Stimulated activated CD4-positive, alpha-beta T cell treated with anti-CD3 and anti-CD28 coated beads, Interleukin-12 subunit alpha, Interleukin-12 subunit beta, amount 100 ng/mL, for 24 hours (primary cell): ENCODE measurements around the gene HTR2B.
"Not testable (repeated sequence)": the region's sequence is repeated elsewhere in the genome, so short reads cannot be mapped to it uniquely, and the experiment has no call there.

Experiments
- DNase-seq, 2 experiments: peaks; one replicate each; pipeline ENCODE4 v3.0.0-alpha.2; 2020; ENCODE audit warnings: low read depth in 2 of 2

HTR2B gene

DNA sequence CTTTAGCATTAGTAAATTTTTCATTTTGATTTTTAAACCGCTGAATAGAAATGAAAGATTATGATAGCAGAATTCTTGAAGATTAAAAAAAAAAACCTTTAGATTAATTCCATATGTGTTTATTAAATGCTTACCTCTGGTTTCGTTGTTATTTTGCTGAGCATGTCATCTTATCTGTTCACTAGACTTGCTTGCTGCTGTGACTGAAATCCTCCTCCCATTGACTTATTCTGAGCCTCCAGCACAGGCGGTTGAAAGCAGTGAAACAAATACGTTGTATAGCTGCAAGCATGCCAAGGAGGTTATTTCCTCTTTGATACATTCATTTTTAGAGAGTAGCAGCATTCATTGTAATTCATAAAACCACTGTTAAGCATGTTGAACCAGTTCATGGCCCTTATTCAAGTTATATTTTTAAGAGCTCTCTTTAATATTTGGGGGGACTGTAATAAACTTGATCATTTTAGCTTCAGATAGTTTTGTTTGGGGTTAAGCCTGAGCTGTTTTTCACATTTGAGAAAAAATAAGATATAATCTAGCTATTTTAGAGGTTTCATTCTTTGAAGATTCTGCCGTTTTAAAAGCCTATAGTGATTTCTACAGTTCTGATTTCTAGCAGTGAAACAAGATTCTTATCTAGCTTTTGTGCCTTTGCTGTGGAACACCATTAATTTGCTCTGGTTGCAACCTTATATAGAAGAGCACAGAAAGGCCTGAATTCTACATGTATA is at the start of gene HTR2B:
Gene HTR2B, minus strand, starts transcription at position 205 of the 731 bp plus-strand sequence. CDS start 1,278 bp downstream, outside the sequence.
- no peak for DNase-seq

DNA sequence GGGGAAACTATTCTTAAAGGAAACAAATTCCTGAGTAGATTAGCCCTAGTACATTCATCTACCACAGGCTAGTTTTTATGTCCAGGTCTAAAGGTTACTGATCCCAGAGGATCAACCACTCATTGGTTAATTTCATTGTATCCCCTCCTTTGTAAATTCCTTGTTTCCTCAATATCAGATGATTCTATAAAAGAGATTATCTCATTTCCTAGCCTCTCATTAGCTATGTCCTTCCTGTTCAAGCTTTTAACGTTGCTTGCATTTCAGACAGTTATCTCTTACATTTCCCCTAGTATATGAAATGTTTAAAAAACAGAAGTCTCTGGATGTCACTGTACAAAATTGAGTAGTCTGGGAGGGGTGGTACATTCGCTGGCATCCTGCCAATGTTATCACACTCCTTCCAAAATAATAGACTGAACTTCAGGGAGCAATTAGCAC is 49.4 kb upstream of the HTR2B start:
- DNase-seq = no peak

DNA sequence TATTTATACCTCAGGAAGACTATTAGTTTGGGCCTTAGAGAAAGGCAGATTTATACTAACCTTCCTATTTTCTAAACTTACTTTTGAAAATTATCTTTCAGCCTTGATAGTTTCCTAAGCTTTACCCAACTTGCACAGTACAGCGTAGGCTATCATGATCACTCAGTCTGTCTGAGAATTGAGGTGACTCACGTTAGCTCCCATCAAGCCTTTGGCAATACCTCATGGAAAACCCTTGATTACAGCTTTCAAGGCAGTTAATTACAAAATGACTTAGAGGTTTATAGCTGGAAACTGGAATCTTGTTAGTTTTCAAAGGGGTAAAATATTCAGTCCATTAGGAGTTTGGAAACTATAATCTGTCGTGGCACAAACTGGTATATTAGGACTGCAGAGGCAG is 47.2 kb upstream of the HTR2B start:
- no peak for DNase-seq

DNA sequence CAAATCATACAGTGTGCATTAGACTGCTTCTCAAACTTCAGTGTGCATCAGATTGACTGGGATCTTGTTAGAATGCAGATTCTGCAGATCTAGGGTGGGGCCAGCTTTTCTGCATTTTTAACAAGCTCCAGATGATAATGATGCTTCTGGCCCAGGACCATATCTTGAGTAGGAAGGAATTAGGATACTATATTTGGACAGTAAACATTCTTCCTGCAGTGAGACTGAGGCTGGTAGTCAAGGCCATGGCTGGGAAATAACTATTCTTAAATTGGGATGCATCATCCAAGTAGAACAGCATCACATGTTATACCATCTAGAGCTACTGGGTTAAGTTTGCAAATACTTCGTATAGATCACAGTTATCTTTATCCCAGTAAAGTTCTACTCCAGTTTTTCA is 45.2 kb upstream of the HTR2B start:
- DNase-seq = no peak

DNA sequence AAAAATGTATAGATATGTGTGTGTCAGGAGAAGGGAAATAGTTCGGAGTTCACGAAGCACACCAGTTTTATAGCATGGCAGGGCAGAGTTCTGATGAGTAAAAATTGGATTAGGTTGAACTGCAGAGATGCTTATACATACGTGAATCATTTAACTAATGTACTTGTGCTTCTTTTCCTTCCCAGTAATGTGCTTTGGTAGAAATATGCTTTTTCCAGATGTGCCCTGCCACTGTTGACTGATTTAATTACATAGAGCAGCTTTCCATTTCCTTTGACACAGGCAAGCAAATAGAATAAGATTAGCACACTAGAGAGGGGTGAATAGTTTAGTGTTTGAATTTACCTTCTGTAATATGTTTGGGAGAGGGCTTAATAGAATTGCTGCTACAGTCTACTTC is 44.6 kb upstream of the HTR2B start:
- no peak for DNase-seq

DNA sequence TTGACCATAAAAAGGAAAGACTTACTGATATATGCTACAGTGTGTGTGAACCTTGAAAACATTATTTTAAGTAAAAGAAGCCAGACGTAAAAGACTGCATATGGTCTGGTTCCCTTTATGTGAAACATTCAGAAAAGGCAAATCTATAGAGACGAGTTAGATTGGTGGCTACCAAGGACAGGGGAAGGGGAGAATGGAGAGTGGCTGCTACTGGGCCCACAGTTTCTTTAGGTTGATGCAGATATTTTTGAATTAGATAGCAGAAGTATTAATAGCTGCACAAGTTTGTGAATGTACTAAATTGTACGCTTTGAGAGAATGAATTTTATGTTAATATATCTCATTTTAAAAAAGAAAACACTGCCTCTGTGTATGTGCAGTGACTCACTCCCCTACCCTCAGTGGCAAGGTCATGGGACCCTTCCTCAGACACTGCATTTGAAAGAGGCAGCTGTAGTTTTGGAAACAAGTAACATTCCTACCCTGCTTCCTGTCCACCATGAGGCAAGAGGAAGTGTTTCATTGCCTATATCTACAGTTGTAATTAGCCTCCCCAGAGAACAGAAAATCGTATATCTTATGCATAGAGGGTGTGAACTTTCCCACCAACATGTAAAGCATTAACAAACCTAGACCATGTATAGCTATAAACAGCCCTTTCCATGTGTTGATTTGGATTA is 43.8 kb upstream of the HTR2B start:
- no peak for DNase-seq

DNA sequence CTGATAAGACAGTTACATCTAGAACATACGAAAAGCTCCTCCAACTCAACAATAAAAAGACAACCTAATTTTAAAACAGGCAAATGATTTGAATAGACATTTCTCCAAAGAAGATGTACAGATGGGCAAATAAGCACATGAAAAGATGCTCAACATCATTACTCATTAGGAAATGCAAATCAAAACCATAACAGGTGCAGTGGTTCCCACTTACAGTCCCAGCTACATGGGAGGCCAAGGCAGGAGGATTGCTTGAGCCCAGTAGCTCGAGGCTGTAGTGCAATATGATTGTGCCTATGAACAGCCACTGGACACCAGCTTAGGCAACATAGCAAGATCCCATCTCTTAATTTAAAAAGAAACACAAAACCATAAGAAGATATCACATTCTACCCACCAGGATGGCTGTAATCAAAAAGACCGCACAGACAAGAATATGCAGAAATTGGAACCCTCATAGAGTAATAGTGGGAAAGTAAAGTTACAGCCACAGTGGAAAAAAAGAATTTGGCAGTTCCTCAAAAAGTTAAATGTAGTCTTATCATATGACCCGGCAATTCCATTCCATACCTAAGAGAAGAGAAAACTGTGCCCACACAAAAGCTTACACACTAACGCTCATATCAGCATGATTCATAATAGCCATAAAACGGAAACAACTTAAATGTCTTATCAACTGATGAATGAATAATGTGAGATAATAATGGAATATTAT is 43.1 kb upstream of the HTR2B start:
- DNase-seq = no peak

DNA sequence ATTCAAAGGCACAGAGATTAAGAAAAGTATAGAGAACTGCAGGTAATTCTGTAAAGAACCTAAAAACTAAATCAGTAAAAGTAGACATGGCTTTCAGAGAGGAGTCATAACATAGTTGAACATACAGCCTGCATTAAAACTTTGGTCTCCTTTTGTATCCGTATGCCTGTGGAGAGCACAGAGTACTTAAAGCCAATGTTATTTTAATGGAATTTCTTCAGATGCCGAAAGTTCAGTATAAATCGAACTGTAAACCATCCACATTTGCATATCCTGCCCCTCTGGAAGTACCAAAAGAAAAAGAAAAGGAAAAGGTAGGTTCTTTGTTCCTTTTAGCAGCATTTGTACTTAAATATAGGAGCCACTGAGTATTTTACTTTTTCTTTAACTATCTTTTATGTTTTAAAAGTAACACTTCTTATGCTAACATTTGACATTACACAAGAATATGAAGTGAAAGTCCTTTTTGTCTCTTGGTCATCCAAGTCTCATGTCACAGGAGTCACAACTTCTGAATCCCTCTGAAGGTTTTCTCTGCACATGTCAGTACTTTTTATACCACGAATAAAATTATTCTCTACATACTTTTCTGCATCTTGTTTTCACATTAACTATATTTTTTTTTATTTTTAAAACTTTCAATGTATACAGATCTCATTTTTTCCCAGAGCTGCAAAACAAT is 38.7 kb upstream of the HTR2B start:
- no peak for DNase-seq

DNA sequence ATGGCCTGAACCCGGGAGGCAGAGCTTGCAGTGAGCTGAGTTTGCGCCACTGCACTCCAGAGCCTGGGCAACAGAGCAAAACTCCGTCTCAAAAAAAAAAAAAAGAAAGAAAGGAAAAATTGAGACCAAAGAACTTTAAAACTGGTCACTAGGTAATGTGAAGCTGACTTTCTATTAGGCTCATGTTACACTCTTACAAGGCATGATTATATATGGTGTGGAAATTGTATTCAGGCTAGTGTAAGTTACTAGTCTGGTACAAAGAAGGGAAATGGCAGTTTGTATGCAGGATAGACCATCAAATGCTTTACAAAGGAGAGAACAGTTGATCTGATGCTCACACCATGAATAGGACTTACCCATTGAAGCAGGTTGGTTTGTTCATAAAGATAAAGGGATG is 38.2 kb upstream of the HTR2B start:
- DNase-seq = no peak

DNA sequence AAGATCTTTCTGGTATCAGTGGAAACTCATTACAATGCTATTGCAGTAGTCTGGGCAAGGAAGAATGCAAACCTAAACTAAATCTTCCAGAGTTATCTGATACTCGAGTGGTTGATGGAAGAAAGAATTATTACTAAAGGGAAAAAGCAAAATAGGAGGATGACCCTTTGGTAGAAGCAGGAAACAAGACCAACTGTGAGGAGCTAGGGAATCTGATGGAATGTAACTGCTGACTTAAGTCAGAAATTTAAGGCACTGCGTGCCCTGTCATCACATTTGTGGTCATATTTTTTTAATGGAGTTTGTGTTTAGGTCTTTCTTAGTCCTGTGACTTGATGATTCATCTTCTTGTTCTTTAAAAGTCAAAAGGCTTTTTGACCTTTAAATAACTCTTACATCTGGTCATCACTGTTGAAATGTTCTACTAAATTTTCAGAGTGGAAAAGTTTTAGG is 37.1 kb upstream of the HTR2B start:
- DNase-seq = no peak

DNA sequence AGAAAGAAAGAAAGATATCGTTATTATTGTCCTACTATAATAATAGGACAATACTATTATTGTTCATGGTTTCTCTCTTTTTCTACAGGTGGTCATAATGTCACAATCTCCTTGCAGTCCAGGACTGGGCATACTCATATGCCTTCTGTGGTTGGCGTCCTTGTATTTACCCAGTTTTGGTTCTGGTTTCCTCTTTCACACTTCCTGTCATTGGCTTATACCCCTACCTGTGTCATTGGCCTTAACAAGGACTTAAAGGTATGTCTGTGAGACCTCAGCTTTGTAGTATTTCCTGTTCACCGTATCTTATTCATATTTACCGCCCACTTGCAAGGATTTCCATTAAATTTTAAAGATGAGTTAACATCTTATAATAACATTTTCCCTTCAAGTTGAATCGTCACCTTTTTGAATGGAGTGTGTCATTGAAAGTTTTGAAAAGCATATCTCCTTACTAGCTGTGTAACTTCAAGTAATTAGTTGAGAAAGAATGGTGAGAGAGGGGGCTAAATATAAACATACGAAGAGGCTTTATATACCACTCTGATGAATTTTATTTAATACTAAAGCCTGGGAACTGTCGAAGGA is 36.5 kb upstream of the HTR2B start:
- DNase-seq = no peak

DNA sequence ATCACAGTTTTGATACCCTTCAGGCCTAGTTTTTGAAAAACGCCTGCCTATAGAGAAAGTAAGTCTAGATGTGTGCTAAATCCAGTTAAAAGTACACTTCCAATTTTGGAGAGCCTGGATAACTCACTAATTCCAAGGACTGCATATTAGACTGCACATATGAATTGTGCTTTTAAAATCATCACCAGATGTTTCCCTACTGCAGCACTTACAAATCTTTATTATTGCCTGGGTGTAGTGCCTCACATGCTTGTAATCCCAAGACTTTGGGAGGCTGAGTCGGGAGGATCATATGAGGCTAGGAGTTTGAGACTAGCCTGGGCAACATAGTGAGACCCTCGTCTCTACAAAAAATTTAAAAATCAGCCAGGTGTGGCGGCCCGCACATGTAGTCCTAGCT is 35.9 kb upstream of the HTR2B start:
- no peak for DNase-seq

DNA sequence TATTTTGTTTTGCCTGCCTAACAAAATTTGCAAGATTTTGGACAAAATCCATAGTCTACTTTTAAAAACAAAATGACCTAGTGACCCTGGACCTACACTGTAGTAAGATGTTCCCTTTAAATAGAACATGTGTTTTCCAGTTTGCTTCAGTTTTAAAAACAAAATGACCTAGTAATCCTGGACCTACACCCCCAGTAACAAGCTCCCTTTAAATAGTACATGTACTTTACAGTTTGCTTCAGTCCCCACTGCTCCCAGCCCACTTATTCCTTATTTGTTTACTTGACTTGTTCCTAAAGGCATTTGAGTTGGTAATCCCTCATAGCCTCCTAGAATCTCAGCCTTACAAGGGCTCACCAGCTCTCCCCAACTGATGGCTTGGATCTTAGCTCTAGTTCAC is 34.5 kb upstream of the HTR2B start:
- DNase-seq = no peak

DNA sequence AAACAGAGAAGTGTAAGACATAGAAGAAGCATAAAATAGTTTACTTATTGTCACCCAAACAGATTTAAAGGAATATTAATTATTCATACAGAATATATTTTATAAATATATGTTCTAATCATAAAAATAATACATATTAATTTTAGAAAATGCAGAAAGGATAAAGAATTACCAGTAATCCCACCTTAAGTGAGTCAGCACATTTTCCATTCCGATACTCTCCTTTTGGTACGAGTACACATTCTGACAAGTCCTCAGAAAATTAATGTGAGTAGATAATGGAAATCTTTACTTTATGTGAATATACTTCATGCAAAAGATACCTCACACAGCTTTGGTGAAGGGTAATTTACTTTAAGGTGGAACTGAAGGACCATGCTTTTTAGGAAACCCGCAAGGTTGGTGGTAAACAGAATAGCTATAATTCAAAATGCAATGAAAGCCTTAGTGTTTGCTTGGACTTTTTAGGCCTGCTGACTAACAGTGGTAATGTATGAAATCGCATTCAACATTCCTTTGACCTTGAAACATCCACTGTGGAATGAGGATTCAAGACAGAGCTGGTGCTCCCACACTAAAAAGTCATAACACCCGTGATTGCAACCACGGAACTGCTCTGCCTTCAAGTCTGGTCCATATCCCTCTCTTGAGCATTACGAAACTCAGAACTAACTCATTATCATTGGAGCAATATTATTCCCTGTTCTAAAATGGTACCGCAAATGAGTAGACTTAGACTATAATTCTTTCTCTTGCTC is 28.1 kb upstream of the HTR2B start:
- DNase-seq = no peak

DNA sequence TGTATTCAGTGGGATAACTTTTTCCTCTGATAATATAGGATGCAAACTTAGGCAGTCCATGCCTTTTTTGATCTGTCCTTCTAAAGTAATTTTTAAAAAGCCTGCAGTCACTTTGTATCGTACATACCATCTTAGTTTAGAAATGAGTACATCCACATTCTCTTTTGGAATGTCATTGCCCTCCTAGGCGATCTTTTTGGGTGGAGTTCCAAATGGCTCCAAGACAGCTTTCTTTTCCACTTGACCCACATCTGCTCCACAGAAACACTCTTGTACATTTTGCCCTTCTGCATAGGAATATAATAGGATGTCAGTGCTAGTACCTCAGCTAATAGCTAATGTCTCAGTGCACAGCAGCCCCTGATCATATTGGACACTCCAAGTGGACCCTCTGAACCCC is 21.8 kb upstream of the HTR2B start:
- DNase-seq = no peak

DNA sequence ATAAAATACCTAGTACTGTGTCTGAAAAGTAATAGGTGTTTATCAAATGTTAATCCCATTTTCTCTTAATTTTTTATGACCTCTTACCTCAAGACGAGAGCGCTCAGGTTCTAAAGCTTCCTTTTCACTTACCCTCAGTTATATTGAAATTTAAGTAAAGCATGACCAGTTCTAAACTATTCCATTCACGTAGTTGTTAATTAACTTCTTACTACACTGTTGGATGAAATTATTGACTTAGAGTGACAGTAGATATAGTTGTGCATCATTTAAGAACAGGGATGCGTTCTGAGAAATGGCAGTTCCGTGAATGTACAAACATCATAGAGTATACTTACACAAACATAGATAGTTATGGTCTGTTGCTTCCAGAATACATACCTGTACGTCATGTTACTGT is 20.1 kb upstream of the HTR2B start:
- DNase-seq = no peak

DNA sequence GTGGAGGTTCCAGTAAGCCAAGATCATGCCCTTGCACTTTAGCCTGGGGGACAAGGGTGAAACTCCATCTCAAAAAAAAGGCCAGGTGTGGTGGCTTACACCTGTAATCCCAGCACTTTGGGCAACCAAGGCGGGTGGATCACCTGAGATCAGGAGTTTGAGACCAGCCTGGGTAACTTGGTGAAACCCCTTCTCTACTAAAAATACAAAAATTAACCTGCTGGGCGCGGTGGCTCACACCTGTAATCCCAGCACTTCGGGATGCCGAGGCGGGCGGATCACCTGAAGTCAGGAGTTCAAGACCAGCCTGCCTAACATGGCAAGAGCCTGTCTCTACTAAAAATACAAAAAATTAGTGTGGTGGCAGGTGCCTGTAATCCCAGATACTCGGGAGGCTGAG is 16.0 kb upstream of the HTR2B start:
- not testable (repeated sequence) for DNase-seq

DNA sequence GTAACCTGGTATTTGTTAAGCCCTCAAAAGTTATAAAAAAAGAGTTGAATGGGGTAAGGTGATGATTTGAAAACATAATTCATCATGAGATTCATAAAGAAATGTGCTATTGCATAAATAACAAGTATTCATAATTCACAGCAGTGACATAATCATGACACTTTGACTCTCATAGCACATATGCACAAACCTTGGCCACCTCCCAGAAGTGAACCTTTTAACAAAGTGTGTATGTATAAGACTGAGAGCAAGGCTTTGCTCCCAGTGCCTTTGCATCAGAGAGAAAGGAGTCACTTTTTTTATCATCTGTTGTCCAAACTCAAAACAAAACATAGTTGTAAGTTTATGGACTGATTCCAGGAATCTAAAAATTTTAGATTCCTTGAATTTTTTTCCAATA is 15.0 kb upstream of the HTR2B start:
- DNase-seq = no peak

DNA sequence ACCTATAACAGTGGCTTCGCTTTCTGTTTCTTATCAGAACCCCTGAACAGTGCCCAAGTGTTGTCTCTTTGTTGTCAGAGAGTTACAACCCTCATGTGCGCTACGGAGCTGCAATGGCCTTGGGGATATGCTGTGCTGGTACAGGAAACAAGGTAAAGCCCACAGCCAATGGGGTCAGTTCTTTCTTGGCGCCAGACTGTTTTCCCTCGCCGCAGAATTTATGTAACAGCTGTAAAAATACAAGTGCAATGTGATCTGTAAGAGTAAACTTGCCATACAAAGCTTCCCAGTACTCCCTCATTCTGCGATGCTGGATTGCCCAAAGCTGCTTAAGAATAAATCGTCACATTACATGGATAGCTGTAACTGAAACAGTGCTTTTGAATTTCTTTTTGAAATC is 13.9 kb upstream of the HTR2B start:
- DNase-seq = no peak

DNA sequence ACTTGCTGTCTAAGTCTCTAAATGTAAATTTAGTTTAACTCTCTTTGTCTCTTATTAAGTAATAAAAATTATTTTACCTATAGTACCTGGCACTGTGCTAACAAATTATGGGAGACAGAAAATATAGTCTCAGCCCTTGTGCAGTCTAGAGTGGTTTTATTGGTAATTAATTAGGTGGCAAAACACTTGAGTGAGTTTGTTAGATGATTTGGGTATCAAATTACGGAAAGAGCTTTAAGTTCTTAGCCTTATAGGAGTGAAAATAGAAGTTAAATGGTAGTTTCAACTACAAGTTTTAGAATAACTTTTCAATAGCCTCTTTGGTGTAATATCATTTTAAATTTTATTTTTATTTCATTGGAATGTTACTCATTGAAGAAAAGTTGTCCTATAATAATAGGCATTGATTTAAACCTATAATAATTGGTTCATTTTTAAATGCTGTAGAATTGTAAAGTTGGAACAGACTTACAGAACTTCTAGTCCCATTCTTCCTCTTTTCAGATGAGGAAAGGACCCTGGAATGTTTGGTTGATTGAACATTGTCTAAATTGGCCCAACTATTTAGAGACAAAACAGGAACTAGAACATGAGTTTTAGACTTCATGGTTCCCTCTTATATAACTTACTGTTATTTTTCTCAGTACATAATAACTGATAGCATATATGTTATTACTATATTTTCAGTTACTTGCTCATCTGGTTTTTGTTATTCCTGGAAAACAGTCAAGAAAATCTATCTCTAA is 10.2 kb upstream of the HTR2B start:
- DNase-seq = no peak
